ENCODE results near the gene GPR45. TPM values are rescaled to one million over a fixed set of nuclear protein-coding genes. Genes with fewer than 3 reads are reported as not detected.

GPR45 gene
- total and polyA plus RNA-seq, 2 experiments from 2014 or later, result 0.21 to 0.26 TPM

- H3K4me1 Mint-ChIP-seq, result peaks cover 4% of the 10 kb centered on the region; the same call in 2 of the 3 replicates
- ATAC-seq, result no peak
- Histone ChIP-seq H3K4me1 (ENCODE audit: insufficient read depth) (no peaks in the 10 kb centered on the region), H3K9me2 (ENCODE audit: insufficient read depth) (peaks cover 6% of the 10 kb centered on the region), H3K4me3 (no peak overlapping the region), H3K79me2 (replicated peaks; ENCODE audit: insufficient read depth) (no peaks in the 10 kb centered on the region), H3F3A (replicated peaks; ENCODE audit: low read depth) (no peaks in the 10 kb centered on the region), H3K4me2 (no peak overlapping the region), H3K27me3 (ENCODE audit: insufficient read depth) (no peaks in the 10 kb centered on the region), H3K27ac (ENCODE audit: low read depth) (no peak overlapping the region), H2AFZ (no peak overlapping the region), H4K20me1 (replicated peaks; ENCODE audit: insufficient read depth) (no peaks in the 10 kb centered on the region), H3K36me3 (ENCODE audit: insufficient read depth) (no peaks in the 10 kb centered on the region)
- no peak for TF ChIP-seq CREB1 (CRISPR knock-in tag; IDR thresholded peaks at IDR 0.05; ENCODE audit: low read depth)
- TF ChIP-seq EZH2phosphoT487 (IDR thresholded peaks at IDR 0.05; ENCODE audit: unreplicated experiment), result no peak
- TF ChIP-seq STAT1 (IDR thresholded peaks at IDR 0.05; ENCODE audit: unreplicated experiment), result no peak
- TF ChIP-seq NANOG (IDR thresholded peaks at IDR 0.05; ENCODE audit: borderline replicate concordance), result no peak
- TF ChIP-seq EZH2 (IDR thresholded peaks at IDR 0.05; ENCODE audit: low read depth, unreplicated experiment), result no peak
- TF ChIP-seq ETS1 (IDR thresholded peaks at IDR 0.05), result no peak
- TF ChIP-seq REST (IDR thresholded peaks at IDR 0.05; ENCODE audit: unreplicated experiment), result no peak
- no peak for TF ChIP-seq POLR2AphosphoS5 (IDR thresholded peaks at IDR 0.05; ENCODE audit: low read depth)
- no peak for TF ChIP-seq JUNB (IDR thresholded peaks at IDR 0.05; ENCODE audit: unreplicated experiment)
- no peak for TF ChIP-seq ZNF331 (CRISPR knock-in tag; IDR thresholded peaks at IDR 0.05; ENCODE audit: low read depth)
- TF ChIP-seq ZNF462 (CRISPR knock-in tag; IDR thresholded peaks at IDR 0.05), result no peak
- no peak for TF ChIP-seq CTCF (conservative IDR thresholded peaks at IDR 0.05; ENCODE audit: low read depth in 2 of 2)
- TF ChIP-seq ZNF114 (CRISPR knock-in tag; IDR thresholded peaks at IDR 0.05), result no peak
- H3K27me3 Mint-ChIP-seq (ENCODE audit: insufficient read depth, low read depth, poor library complexity), result peaks cover 3% of the 10 kb centered on the region
- H3K36me3 Mint-ChIP-seq (ENCODE audit: low read depth), result no peaks in the 10 kb centered on the region
- no peak for DNase-seq (ENCODE audit: low spot score)
- peaks cover 12% of the 10 kb centered on the region; the same call in 2 of the 3 replicates for H3K9me3 Mint-ChIP-seq
- H3K27ac Mint-ChIP-seq, result no peak overlapping the region
- no peak overlapping the region for H3K4me3 Mint-ChIP-seq
Observed at GRCh38 chr2:105196651-105197050, 44.9 kb upstream of the GPR45 start.

Measured in GM23338 (cell line).